GM06990 (cell line): ENCODE results near the gene PALS1.

Source experiments
- DNase-seq: peaks from one replicate; pipeline ENCODE4 v3.0.0-alpha.2; 2011; ENCODE audit not compliant: insufficient read length; ENCODE audit errors: extremely low read depth
- H3K27me3 ChIP-seq: replicated peaks from 2 replicates; pipeline ENCODE4 v1.6.0; 2011; ENCODE audit warnings: low read length; ENCODE audit not compliant: control insufficient read depth, insufficient read depth
- H3K36me3 ChIP-seq: 2 replicates; pipeline ENCODE4 v1.5.1; 2011; ENCODE audit warnings: low read length; ENCODE audit not compliant: control insufficient read depth, insufficient read depth
- H3K4me3 ChIP-seq: replicated peaks from 2 replicates; pipeline ENCODE4 v1.5.1; 2011; ENCODE audit warnings: low read depth, mild to moderate bottlenecking, control low read depth, low read length
- TF ChIP-seq, protein P1 (sequence below): IDR thresholded peaks from 2 replicates; pipeline ENCODE4 v1.5.1; 2011; ENCODE audit warnings: low read length, control low read depth, mild to moderate bottlenecking, inconsistent platforms; ENCODE audit not compliant: insufficient read depth, poor library complexity, severe bottlenecking

The PALS1 gene

DNA sequence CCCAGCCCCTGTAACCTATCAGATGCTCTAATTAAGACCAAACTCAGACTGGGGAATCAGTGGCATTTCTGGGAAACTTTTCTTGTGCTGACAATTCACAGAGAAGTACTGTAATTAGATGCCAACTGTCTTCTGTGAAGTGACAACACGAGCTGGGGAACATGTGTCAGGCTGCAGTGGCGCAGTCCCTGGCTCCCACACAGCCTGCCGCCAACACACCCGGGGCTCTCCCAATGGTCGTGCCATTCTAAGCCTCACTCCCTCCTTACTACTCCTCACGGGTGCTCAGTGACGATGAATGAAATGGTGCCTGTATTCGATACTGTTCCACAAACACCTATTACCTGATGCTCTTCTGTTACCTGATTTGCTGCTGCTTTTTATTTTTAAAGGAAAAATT is 33.4 kb upstream of the PALS1 start:
- no peaks in the 10 kb centered on the region for H3K27me3 ChIP-seq
- DNase-seq: no peak
- no peak overlapping the region for H3K4me3 ChIP-seq
- no peaks in the 10 kb centered on the region for H3K36me3 ChIP-seq
- TF ChIP-seq, protein P1, sequence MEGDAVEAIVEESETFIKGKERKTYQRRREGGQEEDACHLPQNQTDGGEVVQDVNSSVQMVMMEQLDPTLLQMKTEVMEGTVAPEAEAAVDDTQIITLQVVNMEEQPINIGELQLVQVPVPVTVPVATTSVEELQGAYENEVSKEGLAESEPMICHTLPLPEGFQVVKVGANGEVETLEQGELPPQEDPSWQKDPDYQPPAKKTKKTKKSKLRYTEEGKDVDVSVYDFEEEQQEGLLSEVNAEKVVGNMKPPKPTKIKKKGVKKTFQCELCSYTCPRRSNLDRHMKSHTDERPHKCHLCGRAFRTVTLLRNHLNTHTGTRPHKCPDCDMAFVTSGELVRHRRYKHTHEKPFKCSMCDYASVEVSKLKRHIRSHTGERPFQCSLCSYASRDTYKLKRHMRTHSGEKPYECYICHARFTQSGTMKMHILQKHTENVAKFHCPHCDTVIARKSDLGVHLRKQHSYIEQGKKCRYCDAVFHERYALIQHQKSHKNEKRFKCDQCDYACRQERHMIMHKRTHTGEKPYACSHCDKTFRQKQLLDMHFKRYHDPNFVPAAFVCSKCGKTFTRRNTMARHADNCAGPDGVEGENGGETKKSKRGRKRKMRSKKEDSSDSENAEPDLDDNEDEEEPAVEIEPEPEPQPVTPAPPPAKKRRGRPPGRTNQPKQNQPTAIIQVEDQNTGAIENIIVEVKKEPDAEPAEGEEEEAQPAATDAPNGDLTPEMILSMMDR: no peak

DNA sequence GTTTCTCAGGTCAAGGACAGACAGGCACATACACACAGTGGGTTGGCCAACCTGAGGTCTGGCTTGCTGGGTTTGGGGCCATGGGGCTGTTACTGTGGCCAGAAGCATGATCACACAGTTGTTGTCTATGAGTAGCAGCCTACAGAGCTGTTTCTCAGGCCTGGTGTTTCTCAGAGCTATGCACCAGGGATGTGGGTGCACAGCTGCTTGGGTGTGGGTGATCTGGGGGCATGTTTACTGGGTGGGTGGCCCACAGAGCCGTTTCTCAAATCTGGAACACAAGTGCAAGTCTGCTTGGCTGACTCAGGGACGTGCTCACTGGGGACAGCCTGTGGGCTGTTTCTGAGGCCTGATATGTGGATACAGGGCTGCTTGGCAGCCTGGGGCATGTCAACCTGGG is 23.1 kb upstream of the PALS1 start:
- no peaks in the 10 kb centered on the region for H3K27me3 ChIP-seq
- TF ChIP-seq, protein P1: no peak
- H3K4me3 ChIP-seq: no peak overlapping the region
- no peaks in the 10 kb centered on the region for H3K36me3 ChIP-seq
- no peak for DNase-seq

DNA sequence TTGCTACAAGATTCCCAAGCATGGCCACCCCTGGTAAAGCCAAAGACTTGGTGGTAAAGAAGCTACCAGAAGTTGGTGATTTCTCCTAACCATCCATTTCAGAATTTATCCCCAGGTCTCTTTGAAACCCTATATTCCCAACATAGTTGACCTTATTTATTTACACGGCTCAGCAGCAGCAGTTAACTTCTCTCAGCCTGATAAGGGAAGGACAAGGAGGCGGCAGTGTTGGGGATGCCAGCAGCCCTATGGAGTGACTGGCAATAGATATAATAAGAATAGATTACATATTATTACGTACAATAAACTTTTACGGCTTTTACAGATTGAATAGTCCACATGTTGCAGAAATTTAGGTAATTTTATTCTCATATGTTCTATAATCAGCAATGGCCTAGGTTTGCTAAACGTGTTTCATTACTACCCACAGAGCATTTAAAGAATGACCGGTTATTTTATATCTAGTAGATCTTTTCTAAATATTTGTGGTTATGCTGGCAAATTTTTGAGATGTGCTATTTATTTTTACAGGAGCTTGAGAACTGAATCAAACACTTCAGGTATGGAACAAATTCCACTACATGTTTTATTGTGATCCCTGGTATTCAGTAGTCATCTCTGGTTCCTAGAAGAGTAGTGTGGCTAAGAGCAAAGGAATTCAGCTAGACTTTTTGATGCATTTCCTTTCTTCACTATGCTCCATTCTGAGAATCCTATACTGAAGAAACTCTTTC is 19.8 kb upstream of the PALS1 start:
- TF ChIP-seq, protein P1: no peak
- no peaks in the 10 kb centered on the region for H3K27me3 ChIP-seq
- DNase-seq: no peak
- no peaks in the 10 kb centered on the region for H3K36me3 ChIP-seq
- H3K4me3 ChIP-seq: no peak overlapping the region

DNA sequence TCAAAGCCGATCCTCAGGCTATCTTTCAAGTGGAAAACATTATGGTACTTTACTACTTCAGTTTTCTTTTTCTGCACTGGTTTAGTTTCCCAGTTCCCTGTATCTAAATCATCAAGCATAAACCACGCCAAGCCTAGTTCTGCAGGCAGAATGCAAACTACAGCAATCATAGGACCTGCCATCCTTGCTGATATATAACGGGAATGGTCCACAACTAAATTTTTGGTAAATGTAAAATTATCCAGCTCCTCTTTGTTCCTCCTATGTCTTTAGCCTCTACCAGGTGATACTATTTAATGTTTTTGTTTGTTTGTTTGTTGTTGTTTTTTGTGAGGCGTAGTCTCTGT is 19.3 kb upstream of the PALS1 start:
- Histone ChIP-seq H3K4me3 (no peak overlapping the region), H3K36me3 (no peaks in the 10 kb centered on the region), H3K27me3 (no peaks in the 10 kb centered on the region)
- TF ChIP-seq, protein P1: no peak
- DNase-seq: no peak

DNA sequence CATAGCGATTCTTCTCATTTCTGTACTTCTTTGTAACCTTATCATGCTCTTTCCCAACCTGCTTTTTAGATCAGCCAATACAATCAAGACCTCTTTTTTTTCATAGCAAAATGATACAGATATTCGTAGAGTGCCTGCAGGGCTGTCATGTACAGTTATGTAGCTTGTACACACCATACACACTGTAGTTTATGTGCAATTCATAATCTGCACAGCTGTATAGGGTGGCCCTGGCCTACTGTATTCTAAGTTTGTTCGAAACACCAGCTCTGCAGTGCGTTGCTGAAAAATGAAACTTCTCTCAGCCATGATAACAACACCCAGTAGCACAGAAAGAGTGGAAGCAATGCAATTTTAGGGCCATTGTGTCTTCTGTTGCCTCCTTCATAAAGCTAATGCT is 15.7 kb upstream of the PALS1 start:
- H3K4me3 ChIP-seq: no peak overlapping the region
- H3K36me3 ChIP-seq: no peaks in the 10 kb centered on the region
- TF ChIP-seq, protein P1: no peak
- DNase-seq: no peak
- no peaks in the 10 kb centered on the region for H3K27me3 ChIP-seq

DNA sequence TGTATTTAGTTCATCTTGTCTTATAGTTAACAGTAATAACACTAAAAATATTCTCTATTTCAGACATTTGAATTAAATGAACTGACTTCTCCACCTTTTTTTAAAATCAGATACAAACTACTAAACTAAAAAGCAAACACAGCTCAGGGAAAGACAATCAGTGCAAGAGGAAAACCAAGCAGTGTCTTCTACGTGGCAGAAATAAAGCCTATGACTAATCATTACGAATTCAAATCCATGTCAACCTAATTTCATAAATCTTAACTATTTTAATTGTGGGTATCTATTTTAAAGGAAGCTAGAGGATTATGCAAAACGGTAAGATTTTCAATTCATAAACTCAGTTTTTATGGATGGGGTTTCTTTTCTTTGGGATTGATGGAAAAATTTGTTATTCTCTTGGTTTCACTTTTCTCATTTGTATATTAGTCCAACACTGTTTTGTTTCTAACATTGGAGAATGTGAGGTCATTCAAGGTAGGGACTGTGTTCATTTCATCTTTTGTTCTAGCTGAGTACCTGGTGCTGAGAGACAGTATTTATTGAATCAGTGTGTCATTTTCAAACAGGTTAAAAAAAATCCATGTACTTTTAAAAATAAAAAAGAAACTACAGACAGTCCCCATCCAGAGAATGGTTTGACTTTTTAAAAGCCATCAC is 12.8 kb upstream of the PALS1 start:
- Histone ChIP-seq H3K27me3 (no peaks in the 10 kb centered on the region), H3K36me3 (no peaks in the 10 kb centered on the region), H3K4me3 (no peak overlapping the region)
- TF ChIP-seq, protein P1: no peak
- DNase-seq: no peak
